NCI-H748 treated with DMSO at 0.1 percent for 48 hours (cell line): ENCODE measurements around the gene PTPRN2.
"Not testable (repeated sequence)": the region's sequence is repeated elsewhere in the genome, so short reads cannot be mapped to it uniquely, and the experiment has no call there.

ENCODE experiments used
- DNase-seq: peaks from one replicate; lab custom pipeline; 2025; lab: John Stamatoyannopoulos, UW

The PTPRN2 gene

DNA sequence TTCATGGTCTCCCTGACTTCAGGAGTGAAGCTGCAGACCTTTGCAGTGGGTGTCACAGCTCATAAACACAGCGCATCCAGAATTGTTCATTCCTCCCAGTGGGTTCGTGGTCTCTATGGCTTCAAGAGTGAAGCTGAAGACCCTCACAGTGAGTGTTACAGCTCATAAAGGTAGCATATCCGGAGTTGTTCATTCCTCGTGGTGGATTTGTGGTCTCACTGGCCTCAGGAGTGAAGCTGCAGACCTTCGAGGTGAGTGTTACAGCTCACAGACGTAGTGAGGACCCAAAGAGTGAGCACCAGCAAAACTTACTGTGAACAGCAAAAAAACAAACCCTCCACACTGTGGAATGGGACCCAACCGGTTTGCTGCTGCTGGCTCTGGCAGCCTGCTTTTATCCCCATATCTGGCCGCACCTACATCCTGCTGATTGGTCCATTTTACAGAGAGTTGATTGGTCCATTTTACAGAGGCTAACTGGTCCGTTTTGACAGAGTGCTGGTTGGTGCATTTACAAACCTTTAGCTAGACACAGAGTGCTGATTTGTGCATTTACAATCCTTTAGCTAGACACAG lies 308.8 kb downstream of the PTPRN2 start:
- DNase-seq = no peak

DNA sequence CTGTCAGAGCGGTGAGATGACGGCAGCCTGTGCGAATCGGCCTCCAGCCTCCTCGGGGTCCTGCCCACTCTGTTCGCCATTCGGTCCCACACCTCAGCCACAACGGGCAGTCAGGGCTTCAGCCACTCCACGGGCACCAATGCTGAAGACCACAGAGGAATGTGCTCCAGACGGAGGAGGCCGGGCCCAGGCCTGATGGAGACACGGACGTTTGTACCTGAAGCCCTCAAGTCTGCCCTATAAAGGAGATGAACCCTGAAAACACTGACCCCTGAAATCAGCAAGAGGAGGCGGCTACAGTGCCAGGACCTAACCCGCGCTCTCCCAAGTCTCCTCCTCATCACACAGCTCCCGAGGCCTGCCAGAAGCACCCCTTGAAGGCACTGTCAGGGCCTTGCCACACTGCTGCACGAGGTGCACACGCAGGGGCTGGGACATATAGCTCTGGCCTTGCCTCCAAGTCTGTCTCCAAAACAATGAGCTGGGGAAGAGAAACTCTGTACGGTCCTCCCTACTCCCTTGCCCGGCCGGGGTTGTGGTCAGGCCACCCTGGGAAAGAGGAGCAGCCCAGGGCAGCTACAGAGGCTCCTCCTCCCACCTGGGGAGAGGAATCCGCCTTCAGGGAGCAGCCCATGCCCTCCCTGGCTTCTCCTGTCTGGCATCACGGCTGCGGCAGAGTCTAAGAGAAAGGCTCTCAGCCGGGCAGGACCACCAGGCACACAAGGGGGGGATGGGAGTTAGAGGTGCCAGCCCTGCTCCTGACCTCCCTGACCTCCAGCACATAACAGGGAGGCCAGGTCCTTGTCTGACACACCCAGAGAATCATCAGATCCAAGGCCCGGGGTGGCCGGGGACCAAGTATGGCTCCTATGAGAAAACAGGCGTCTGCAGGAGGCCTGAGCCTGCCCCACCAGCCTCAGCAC lies 310.1 kb downstream of the PTPRN2 start:
- no peak for DNase-seq

DNA sequence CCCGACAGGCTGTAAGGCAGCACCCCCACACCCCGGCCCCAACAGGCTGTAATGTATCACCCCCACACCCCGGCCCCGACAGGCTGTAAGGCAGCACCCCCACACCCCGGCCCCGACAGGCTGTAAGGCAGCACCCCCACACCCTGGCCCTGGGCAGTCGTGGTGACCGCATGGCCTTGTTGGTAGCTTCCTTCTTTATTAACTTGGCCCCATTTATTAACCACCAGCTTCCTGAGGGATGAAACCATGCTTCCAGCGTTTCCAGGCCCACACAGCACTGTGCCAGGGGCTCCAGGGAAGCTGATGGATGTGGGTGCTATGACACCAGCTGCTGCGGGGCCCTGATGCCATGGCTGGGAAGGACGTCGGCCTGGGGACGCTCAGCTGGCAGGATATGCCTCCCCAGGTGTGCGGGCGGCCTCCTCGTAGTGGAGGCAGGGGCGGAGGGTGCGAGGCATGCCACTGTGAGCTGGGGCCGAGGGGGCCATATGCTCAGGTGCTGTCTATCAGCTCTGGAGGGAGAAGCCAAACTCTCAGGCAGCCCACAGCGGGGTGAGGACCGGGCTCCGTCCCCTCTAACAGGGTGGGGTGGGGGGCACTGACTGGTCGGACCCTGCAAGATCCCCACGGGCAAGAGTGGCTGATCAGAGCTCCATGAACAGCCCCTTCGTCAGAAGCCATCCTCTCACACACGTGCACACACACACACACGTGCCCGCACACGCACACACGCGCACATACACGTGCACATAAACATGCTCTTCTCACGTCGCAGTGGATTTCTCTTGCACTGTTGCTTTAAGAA lies 311.0 kb downstream of the PTPRN2 start:
- no peak for DNase-seq

DNA sequence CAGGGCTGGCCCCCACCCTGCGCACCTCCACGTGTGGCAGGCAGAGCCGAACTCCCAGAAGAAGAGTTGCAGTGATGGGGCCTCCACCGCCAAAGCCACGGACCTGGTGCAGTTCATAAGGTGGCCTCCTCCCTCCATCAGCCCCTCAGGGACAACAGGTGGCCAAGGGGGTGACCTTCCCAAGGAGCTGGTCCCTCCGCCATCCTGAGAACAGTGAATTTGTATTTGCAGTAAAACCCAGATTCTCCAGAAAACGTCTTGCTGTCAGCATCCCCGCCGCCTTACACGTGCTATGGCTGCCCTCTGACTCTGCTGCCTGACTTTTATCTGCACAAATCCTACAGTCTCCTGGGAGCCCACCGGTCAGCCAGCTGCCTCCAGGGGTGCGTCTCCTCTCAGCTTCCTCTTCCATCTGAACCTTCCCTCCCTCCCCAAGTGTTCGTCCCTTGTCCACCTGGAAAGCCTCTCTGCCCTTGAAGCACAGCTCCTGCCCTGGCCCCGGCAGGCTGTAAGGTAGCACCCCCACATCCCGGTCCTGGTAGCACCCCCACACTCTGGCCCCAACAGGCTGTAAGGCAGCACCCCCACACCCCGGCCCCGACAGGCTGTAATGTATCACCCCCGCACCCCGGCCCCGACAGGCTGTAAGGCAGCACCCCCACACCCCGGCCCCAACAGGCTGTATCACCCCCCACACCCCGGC lies 311.8 kb downstream of the PTPRN2 start:
- no peak for DNase-seq

DNA sequence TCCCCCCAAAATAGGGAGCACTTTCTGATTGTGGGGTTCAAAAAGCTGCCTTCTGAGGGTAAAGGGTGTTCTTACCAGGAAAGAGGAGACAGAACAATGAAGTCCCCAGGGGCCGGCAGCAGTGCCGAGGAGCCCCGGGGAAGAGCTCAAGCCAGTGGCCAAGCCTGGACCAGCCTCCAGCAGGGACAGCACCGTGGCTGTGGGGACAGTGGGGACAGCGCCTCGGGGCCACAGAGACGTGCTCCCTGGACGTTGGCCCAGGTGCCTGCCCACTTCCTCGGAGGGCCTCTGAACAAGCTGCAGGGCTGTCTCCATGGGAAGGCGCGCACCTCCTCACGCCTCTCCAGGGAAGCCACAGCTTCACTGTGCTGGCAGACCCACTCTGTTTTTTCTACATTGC lies 312.6 kb downstream of the PTPRN2 start:
- no peak for DNase-seq

DNA sequence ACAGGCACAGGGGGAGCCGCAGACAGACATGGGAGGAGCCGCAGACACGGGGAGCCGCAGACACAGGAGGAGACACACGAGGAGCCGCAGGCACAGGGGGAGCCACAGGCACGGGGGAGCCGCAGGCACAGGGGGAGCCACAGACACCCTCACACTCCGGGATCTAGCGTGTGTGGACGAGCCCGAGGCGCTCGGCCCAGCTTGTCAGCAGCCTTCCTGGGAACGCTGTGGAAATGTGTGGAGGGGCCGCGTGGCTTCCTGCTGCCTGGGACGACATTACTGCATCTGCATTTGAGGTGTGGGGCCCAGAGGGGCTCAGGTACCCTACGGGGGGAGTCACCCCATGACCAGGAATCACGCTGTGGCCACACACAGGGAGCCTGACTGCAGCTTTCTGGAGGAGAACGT lies 313.2 kb downstream of the PTPRN2 start:
- DNase-seq = no peak

DNA sequence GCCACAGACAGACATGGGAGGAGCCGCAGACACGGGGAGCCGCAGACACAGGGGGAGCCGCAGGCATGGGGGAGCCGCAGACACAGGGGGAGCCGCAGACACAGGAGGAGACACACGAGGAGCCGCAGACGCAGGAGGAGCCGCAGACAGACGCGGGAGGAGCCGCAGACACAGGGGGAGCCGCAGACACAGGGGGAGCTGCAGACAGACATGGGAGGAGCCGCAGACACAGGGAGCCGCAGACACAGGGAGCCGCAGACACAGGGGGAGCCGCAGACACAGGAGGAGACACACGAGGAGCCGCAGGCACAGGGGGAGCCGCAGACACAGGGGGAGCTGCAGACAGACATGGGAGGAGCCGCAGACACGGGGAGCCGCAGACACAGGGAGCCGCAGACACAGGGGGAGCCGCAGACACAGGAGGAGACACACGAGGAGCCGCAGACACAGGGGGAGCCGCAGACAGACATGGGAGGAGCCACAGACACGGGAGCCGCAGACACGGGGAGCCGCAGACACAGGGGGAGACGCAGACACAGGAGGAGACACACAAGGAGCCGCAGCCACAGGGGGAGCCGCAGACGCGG lies 313.8 kb downstream of the PTPRN2 start:
- DNase-seq = not testable (repeated sequence)

DNA sequence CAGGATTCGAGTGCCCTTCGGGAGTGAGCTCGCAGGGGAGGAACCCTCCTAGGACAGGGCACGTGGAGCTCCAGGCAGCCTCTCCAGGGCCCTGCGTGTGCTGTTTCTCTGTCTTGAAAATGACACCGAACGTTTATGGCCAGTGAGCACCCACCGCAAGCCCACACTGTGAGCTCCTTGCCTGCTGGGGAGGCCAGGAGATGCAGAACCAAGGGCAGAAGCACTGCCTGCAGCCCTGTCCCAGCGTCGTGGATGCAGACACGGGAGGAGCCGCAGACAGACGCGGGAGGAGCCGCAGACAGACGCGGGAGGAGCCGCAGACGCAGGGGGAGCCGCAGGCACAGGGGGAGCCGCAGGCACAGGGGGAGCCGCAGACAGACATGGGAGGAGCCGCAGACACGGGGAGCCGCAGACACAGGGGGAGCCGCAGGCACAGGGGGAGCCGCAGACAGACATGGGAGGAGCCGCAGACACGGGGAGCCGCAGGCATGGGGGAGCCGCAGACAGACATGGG lies 314.4 kb downstream of the PTPRN2 start:
- DNase-seq = no peak

DNA sequence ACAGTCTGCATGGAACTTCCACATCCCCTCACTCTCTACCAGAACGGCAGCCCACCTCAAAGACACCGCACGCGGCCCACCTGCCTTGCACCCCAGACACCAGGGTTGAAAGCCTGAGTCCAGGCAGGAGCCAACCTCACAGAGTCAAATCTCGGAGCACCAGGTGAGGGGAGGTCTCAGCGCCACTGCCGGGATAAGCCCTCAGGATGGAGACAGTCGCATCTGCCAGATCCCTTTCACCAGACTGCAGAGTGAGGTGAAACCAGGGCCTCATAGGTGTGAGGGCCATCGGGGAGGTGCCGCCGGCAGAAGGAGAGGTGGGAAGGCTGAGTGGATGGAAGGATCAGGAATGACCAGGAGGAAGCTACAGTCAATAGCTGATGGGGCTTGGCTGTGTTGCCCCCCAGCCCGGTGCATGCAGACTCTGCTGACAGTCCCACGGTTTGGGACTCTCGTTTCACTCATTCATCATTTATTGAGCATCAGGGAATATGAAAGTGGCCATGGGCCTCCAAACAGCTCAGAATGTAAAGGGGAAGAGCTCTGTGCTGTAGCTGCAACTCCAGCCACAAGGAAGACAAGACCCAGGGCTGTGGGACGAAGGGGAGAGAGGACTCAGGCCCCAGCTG lies 315.0 kb downstream of the PTPRN2 start:
- no peak for DNase-seq

DNA sequence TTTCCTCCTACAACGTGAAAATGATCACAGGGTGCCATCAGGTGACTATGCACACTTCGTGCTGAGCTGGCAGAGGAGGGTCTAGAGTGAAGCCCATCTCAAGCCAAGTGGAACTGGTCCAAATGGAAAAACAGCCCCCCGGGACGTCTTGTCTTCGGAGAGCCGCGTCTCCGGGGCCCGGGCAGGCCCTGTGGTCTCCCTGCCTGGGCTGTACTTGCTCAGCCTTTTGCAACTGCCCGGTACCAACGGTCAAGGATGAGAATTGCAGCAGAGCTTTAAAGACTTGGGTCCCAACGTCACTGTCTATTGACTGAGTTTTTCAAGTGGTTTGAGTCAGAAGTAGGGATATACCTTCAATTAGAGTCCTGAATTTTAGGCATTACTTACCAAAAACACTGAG lies 315.5 kb downstream of the PTPRN2 start:
- no peak for DNase-seq

DNA sequence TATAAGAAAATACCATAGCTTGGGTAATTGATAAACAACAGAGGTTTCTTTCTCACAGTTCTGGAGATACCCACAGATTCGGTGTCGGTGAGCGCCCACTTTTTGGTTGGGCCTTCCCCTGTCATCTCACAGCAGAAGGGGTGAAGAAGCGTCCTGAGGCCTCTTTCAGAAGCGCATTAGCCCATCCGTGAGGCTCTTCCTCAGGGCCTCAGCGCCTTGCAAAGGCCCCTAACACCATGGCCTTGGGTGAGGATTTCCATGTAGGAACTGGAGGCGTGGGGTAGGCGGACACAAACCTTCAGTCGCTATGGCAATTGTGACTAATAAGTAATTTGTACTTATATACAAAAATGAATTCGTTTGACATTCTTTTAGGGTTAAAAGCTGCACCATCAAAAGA lies 316.0 kb downstream of the PTPRN2 start:
- DNase-seq = no peak

DNA sequence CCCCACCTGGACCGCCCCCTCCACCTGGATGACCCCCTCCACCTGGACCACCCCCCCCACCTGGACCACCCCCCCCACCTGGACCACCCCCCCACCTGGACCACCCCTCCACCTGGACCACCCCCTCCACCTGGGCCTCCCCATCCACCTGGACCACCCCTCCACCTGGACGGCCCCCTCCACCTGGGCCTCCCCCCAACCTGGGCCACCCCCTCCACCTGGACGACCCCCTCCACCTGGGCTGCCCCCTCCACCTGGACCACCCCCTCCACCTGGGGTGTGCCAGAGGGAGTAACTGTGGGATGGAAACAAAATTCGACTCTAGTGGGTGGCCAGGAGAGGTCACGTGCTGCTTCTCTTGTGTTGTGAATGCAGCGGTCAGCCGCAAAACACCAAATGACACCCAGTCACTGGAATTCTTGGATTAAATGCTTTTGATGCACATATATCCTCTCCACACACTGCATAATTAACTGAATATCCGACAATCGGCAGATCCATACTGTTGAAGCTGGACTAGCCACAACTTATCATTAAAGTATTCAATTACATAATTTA lies 316.7 kb downstream of the PTPRN2 start:
- no peak for DNase-seq

DNA sequence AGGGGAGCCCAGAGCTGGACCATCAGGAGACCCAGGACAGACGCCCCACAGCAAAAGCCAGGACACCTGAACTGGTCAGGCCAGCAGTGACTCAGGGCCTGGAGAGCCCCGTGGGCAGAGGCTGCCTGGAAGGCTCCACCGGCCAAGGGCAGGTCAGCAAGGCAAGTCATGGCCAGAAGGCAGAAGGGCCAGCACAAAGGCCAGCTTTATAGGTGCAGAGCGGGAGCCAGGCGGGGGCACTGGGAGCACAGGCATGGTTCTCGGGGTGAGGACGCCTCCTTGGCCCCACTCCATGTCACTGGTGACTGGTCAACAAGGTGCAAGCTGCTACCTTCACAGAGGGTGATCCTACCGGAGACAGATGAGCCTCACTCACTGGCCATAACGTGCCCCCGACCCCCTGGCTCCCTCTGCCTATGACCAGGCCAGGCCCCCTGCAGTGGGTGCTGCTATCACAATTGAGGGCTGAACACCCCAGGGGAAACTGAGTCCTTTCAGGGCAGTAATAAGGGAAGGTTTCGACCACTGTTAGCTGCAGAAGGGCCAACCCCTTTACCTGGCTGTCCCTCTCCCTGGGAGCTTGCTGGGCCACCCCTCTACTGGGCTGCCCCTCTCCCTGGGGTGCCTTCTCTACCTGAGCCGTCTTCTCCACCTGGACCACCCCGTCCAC lies 317.4 kb downstream of the PTPRN2 start:
- no peak for DNase-seq

DNA sequence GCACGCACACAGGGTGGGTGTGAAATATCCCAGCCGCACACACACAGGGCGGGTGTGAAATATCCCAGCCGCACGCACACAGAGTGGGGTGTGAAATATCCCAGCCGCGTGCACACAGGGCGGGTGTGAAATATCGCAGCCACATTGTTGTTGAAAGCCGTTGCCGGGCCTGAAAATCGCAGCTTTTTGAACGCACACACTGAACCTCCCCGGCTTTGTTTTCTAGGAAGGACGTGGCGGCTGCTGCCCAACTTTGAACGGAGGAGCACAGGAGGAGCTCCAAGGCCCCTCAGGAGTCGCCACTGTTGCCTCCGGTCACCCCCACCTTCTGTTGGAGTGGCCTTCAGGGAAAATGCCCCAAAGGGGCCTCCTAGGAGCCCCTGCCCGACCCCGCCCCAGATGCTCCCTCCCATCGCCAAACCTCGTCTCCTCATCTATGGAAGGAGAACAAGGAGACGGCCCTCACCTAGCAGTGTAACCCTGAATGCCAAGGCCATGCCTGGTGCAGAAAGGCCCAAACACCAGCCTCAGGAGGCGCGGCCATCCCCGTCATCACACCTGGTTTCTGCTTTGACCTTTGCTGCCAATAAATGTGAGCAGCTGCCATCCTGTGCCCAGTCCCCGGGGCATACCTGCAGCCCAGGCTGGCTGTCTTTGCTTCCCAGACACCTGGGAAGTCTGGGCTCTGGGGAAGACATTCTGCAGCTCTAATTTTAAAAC lies 318.6 kb downstream of the PTPRN2 start:
- DNase-seq = no peak

DNA sequence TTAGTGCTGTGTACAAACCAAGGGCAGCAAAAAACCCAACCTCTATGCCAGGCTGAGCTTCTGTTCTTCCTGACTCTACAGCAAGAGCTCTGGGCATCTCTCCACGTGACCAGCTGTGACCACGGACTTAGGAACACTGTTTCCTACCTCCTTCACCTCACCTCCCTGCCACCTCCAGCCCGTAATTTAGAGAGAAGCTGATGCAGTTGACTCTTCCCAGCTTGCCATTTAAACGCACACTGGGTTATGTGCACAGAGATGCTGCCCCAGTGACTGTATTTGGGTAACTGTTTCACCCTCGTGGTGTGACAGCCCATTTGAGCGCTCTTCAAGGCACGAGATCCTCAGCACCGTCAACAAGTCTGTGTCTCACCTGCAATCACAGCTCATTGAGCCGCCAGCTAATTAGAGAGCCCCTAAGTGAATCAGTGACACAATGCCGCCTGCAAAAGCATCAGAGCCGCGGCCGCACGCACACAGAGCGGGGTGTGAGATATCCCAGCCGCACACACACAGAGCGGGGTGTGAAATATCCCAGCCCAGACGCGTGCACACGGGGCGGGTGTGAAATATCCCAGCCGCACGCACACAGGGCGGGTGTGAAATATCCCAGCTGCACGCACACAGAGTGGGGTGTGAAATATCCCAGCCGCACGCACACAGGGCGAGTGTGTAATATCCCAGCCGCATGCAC lies 319.7 kb downstream of the PTPRN2 start:
- no peak for DNase-seq

DNA sequence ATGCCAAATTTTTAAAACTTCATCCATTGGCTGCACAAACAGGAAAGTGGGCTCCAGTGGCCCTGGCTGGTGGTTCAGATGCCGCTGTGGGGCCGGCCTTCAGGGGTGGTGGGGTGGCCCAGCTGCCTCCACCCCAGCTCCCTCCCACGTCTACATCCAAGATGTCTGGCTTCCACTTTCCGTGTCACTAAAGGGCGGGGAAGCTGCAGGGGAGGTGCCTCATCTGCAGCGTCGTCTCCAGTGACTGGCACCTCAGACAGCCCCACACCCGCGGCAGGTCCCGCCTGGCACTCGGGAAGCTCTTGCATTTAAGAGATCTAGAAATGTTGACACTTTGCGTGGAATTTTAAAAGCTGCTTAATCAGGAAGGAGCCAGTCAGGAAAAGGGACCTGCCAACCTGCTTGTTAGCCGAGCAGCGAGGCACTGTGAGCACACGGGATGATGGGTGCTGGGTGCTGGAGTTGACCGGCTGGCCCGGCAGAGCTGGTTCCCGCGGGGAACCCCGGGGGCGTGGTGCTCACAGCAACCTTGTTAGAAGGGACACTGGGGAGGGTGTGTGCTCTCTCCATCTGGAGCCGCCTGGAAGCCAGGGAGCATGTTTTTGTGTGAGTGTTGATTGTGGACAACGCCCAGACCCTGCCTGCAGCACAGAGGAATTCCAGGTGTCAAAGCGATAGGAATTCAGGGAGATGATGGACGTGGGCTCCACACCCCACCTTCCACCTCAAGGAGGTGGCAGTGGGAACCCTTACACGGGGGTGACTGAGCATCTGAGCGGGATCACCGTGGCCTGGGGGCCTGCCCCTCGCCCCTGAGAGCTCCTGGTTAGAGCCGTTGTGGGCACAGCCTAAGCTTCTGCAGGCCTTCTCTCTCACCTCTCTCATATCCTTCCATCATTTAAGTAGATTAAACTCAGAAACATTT lies 320.5 kb downstream of the PTPRN2 start:
- no peak for DNase-seq

DNA sequence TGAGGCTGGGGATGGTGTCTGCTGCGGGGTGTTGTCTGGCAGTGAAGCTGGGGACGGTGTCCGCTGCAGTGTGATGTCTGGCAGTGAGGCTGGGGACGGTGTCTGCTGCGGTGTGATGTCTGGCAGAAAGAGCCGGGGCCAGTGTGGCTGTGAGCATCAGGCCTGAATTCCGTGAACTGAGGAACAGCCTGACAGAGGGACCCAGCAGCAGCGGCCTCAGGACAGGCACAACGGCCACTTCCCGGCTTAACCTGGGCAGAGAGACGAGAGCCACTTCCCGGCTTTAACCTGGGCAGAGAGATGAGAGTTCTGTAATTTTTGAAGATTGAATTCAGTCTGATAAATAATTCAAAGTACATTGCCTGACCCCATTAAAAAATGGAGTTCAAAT lies 321.2 kb downstream of the PTPRN2 start:
- no peak for DNase-seq

DNA sequence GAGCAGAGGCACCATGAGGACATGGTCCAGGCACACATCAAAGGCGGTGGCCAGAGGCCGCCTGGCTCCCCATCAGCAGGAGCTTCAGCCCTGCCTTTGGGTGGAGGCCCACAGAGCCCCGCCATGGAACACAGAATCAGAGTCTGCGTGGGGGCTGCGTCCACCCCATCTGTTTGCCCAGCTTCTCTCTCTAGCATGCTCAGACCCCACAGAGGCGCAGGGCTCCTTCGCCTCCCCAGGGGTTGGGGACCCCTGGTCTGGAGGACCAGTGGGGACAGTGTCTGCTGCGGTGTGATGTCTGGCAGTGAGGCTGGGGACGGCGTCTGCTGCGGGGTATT lies 321.9 kb downstream of the PTPRN2 start:
- no peak for DNase-seq
